ENCODE results near the gene CYGB. TPM values are rescaled to one million over a fixed set of nuclear protein-coding genes. Genes with fewer than 3 reads are reported as not detected.

CYGB gene
- total and polyA plus RNA-seq, 9 of the 15 experiments (the other 6 are each of a cell fraction or from before 2014, with no cell fraction given), result 0.08 to 0.95 (median 0.18) TPM; not detected in 5

DNA sequence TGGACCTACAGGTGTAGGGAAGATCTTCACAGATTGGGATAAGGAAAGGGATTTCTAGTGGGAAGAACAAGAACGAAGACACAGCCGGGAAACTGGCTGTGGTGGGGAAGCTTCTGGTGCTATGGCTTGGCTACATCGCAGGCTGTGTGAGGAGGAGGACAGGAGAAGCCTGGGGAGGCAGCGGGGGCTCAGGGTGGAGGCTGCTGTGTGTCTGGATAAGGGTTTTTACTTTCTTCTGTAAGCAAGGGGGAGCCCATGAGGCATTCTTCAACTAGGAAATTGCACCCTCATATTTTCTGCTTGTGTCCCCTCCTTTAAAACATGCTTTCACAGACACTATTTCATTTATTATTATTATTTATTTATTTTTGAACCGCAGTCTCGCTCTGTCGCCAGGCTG, 33.4 kb downstream of the CYGB start (continued):
- TF ChIP-seq ZBTB40 (IDR thresholded peaks at IDR 0.05) (no peak), ZBTB40 (CRISPR knock-in tag; IDR thresholded peaks at IDR 0.05) (no peak), FOXK2 (conservative IDR thresholded peaks at IDR 0.05 in 1 of 2, IDR thresholded peaks at IDR 0.05 in 1 of 2; ENCODE audit: low read depth in 2 of 2) (0 out of 4 replicates have a peak, but pooled peaks of 1 of the 2 experiments have one; percentile 10), PURB (CRISPR knock-in tag; IDR thresholded peaks at IDR 0.05; ENCODE audit: low read depth) (no peak), CBFA2T3 (IDR thresholded peaks at IDR 0.05) (peak; percentile 24; the same call in 1 of the 2 replicates), POLR3A (IDR thresholded peaks at IDR 0.05; ENCODE audit: borderline replicate concordance, extremely low read depth, insufficient read depth, insufficient read length) (no peak), NFE2 (IDR thresholded peaks at IDR 0.05; ENCODE audit: low read depth) (no peak), MNT (conservative IDR thresholded peaks at IDR 0.05) (no peak), DEAF1 (CRISPR knock-in tag; IDR thresholded peaks at IDR 0.05) (no peak), SMARCA4 (IDR thresholded peaks at IDR 0.05) (no peak), ZNF197 (CRISPR knock-in tag; IDR thresholded peaks at IDR 0.05; ENCODE audit: low read depth) (no peak)
- TF ChIP-seq, protein P1, sequence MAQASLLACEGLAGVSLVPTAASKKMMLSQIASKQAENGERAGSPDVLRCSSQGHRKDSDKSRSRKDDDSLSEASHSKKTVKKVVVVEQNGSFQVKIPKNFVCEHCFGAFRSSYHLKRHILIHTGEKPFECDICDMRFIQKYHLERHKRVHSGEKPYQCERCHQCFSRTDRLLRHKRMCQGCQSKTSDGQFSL (CRISPR knock-in tag; IDR thresholded peaks at IDR 0.05), result no peak
- TF ChIP-seq, protein P1 (tag; IDR thresholded peaks at IDR 0.05), result no peak
- TF ChIP-seq, protein P2, sequence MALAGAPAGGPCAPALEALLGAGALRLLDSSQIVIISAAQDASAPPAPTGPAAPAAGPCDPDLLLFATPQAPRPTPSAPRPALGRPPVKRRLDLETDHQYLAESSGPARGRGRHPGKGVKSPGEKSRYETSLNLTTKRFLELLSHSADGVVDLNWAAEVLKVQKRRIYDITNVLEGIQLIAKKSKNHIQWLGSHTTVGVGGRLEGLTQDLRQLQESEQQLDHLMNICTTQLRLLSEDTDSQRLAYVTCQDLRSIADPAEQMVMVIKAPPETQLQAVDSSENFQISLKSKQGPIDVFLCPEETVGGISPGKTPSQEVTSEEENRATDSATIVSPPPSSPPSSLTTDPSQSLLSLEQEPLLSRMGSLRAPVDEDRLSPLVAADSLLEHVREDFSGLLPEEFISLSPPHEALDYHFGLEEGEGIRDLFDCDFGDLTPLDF (CRISPR knock-in tag; IDR thresholded peaks at IDR 0.05), result no peak

Data from K562 (cell line).